ENCODE data around the gene ITGB6. TPM values are rescaled to one million over a fixed set of nuclear protein-coding genes. Genes with fewer than 3 reads are reported as not detected.

ITGB6 gene
- total RNA-seq, 6 experiments from 2014 or later: 0.11 to 0.68 (median 0.44) TPM; not detected in 2

GRCh38 chr2:160145471-160145870 is 54.6 kb downstream of the ITGB6 start:
- DNase-seq: no peak
- intact Hi-C loops (cut with DNase I): no loop called here
- Histone ChIP-seq H3K4me3 (no peak overlapping the region), H3K27ac (no peak overlapping the region), H3K9me3 (no peaks in the 10 kb centered on the region), H3K27me3 (no peaks in the 10 kb centered on the region), H3K36me3 (no peaks in the 10 kb centered on the region), H3K4me1 (no peaks in the 10 kb centered on the region)
- 67% methylated on average over 2 of the region's 2 CpGs for WGBS (ENCODE audit: insufficient coverage, low coverage, low lambda C conversion rate, missing lambda C conversion rate)
- no peak for ATAC-seq
- TF ChIP-seq POLR2A (IDR thresholded peaks at IDR 0.05) (no peak), CTCF (IDR thresholded peaks at IDR 0.05) (no peak)

GRCh38 chr2:160144280-160144990 is 55.6 kb downstream of the ITGB6 start:
- DNase-seq (no peak), ATAC-seq (no peak)
- Histone ChIP-seq H3K27me3 (no peaks in the 10 kb centered on the region), H3K27ac (no peak overlapping the region), H3K4me3 (no peak overlapping the region), H3K36me3 (no peaks in the 10 kb centered on the region), H3K9me3 (no peaks in the 10 kb centered on the region), H3K4me1 (no peaks in the 10 kb centered on the region)
- intact Hi-C loops (cut with DNase I): no loop called here
- 57% methylated on average over 9 of the region's 9 CpGs for WGBS (ENCODE audit: insufficient coverage, low coverage, low lambda C conversion rate, missing lambda C conversion rate)
- no peak for TF ChIP-seq POLR2A (IDR thresholded peaks at IDR 0.05)
- TF ChIP-seq CTCF (IDR thresholded peaks at IDR 0.05): no peak

GRCh38 chr2:160142472-160142871 is 57.6 kb downstream of the ITGB6 start:
- Histone ChIP-seq H3K36me3 (no peaks in the 10 kb centered on the region), H3K4me3 (no peak overlapping the region), H3K27ac (no peak overlapping the region), H3K27me3 (no peaks in the 10 kb centered on the region), H3K4me1 (no peaks in the 10 kb centered on the region), H3K9me3 (no peaks in the 10 kb centered on the region)
- no peak for DNase-seq
- no peak for ATAC-seq
- TF ChIP-seq CTCF (IDR thresholded peaks at IDR 0.05): no peak
- intact Hi-C loops (cut with DNase I): no loop called here
- 72% methylated on average over 6 of the region's 6 CpGs for WGBS (ENCODE audit: insufficient coverage, low coverage, low lambda C conversion rate, missing lambda C conversion rate)

- Histone ChIP-seq H3K4me1 (no peaks in the 10 kb centered on the region), H3K36me3 (no peaks in the 10 kb centered on the region), H3K4me3 (no peak overlapping the region), H3K9me3 (no peaks in the 10 kb centered on the region), H3K27ac (no peak overlapping the region), H3K27me3 (no peaks in the 10 kb centered on the region)
- DNase-seq: no peak
- no peak for TF ChIP-seq POLR2A (IDR thresholded peaks at IDR 0.05)
- TF ChIP-seq CTCF (IDR thresholded peaks at IDR 0.05): no peak
- 33% methylated on average over 3 of the region's 3 CpGs for WGBS (ENCODE audit: insufficient coverage, low coverage, low lambda C conversion rate, missing lambda C conversion rate)
- intact Hi-C loops (cut with DNase I): no loop called here
- no peak for ATAC-seq
These were observed 58.2 kb downstream of the ITGB6 start for GRCh38 chr2:160141912-160142311.

Data from right lobe of liver (tissue), 6 donors.